ENCODE results near the gene AKAP1.

DNA sequence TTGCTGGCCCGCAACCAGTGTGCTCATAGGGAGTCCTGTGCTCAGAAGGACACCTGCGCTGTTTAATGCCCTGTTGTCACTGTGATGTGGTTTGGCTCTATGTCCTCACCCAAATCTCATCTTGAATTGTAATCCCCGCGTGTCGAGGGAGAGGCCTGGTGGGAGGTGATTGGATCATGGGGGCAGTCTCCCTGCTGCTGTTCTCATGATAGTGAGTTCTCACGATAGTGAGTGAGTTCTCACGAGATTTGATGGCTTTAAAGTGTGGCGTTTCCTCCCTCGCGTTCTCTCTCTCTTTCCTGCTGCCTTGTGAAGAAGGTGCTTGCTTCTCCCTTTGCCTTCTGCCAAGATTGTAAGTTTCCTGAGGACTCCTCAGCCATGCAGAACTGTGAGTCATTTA, 66.8 kb downstream of the AKAP1 start:
- TF ChIP-seq, protein P1, sequence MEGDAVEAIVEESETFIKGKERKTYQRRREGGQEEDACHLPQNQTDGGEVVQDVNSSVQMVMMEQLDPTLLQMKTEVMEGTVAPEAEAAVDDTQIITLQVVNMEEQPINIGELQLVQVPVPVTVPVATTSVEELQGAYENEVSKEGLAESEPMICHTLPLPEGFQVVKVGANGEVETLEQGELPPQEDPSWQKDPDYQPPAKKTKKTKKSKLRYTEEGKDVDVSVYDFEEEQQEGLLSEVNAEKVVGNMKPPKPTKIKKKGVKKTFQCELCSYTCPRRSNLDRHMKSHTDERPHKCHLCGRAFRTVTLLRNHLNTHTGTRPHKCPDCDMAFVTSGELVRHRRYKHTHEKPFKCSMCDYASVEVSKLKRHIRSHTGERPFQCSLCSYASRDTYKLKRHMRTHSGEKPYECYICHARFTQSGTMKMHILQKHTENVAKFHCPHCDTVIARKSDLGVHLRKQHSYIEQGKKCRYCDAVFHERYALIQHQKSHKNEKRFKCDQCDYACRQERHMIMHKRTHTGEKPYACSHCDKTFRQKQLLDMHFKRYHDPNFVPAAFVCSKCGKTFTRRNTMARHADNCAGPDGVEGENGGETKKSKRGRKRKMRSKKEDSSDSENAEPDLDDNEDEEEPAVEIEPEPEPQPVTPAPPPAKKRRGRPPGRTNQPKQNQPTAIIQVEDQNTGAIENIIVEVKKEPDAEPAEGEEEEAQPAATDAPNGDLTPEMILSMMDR (IDR thresholded peaks at IDR 0.05 in 4 of 5, conservative IDR thresholded peaks at IDR 0.05 in 1 of 5) = no peak
- no peak for TF ChIP-seq POLR2A (IDR thresholded peaks at IDR 0.05)

All from gastrocnemius medialis (tissue), 4 donors.